Natural killer cell (primary cell): ENCODE measurements around the gene FBXO31. TPM values are rescaled to one million over a fixed set of nuclear protein-coding genes. Genes with fewer than 3 reads are reported as not detected.

ENCODE experiments used
- ATAC-seq, 3 donors: fragments of 150-1000 bp in 2 of 3; fragments of 200-7000 bp in 1 of 3; cut with Tn5 transposase; 1 replicate in 1 of 3; 2 replicates in 2 of 3; pipeline ENCODE4 v1.10.0; 2021; ENCODE audit warnings: mild to moderate bottlenecking in 2 of 3, moderate library complexity in 2 of 3
- DNase-seq, 2 donors: peaks; one replicate each; pipeline versions ENCODE4 v3.0.0 to v3.0.0-alpha.2; 2013 to 2021; ENCODE audit warnings: mixed read lengths in 1 of 2
- H3K27ac ChIP-seq: one replicate; pipeline ENCODE4 v1.5.1; 2013; ENCODE audit warnings: mild to moderate bottlenecking, low read length
- H3K27me3 ChIP-seq: one replicate; pipeline ENCODE4 v1.6.1; 2013; ENCODE audit warnings: low read length; ENCODE audit not compliant: control insufficient read depth, insufficient read depth
- H3K36me3 ChIP-seq: one replicate; pipeline ENCODE4 v1.6.1; 2013; ENCODE audit warnings: low read length; ENCODE audit not compliant: control insufficient read depth, insufficient read depth
- H3K4me1 ChIP-seq: one replicate; pipeline ENCODE4 v1.6.1; 2013; ENCODE audit warnings: low read length; ENCODE audit not compliant: control insufficient read depth, insufficient read depth
- H3K4me3 ChIP-seq: one replicate; pipeline ENCODE4 v1.5.1; 2013; ENCODE audit warnings: low read length
- H3K9me3 ChIP-seq: one replicate; pipeline ENCODE4 v1.6.1; 2013; ENCODE audit warnings: low read length; ENCODE audit not compliant: control insufficient read depth, insufficient read depth
- H3K27ac Mint-ChIP-seq, 2 donors: one replicate each; pipeline ENCODE4 v1.8.0; 2022; ENCODE audit warnings: mild to moderate bottlenecking in 2 of 2, mixed read lengths in 2 of 2, moderate library complexity in 1 of 2
- H3K27me3 Mint-ChIP-seq, 2 donors: one replicate each; pipeline ENCODE4 v1.8.0; 2022; ENCODE audit warnings: low read depth in 2 of 2, mixed read lengths in 2 of 2
- H3K36me3 Mint-ChIP-seq: one replicate; pipeline ENCODE4 v1.8.0; 2022; ENCODE audit warnings: mixed read lengths
- H3K4me1 Mint-ChIP-seq, 2 donors: one replicate each; pipeline ENCODE4 v1.8.0; 2022; ENCODE audit warnings: mixed read lengths in 2 of 2
- H3K4me3 Mint-ChIP-seq: one replicate; pipeline ENCODE4 v1.8.0; 2022; ENCODE audit warnings: mild to moderate bottlenecking, moderate library complexity, mixed read lengths
- H3K9me3 Mint-ChIP-seq, 2 donors: one replicate each; pipeline ENCODE4 v1.8.0; 2022; ENCODE audit warnings: mixed read lengths in 2 of 2
- WGBS: methylation state at CpG from one replicate; pipeline ENCODE4 v1.1.7; 2013; ENCODE audit warnings: missing lambda C conversion rate; ENCODE audit not compliant: insufficient coverage; 5-methylcytosine and 5-hydroxymethylcytosine counted together
- intact Hi-C: fragments of 100-400 bp; cut with micrococcal nuclease; formaldehyde crosslinking; loops from one replicate; pipeline ENCODE4 v1.14.2; 2022
- total RNA-seq, 4 donors: library from RNA; stranded (reverse); fragments of 120-200 nt in 1 of 4; gene quantifications; one replicate each; pipeline versions ENCODE4 v1.2.3 to v1.2.4, GENCODE V29; 2013 to 2022
- TF ChIP-seq, protein P1 (sequence below): fragments of 200-600 bp; IDR thresholded peaks from one replicate; pipeline ENCODE4 v1.8.0; 2022; ENCODE audit warnings: antibody characterized with exemption

FBXO31 gene
- total RNA-seq, 3 donors from 2014 or later (not counting 1 experiment from before 2014, with no cell fraction given), result 32.2 to 47.2 (median 37.6) TPM

DNA sequence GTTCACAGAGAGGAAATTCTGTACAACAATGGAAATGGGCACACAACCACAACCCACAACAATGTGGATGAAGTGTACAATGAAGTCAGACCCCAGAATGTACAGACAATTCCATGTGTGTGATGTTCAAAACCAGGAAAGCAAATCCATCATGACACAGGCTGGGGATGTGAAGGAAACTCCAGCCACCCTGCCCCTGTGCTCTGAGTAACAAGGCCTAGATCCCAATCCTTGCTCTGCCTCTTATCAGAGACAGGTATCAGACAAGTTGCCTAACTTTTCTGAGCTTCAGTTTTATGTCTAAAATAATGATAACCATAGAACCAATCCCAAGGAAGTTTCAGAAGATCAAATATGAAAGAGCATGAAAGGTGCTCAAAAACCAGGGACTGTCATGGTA, 64.6 kb downstream of the FBXO31 start:
- no peak for ATAC-seq
- Histone ChIP-seq H3K4me3 (no peak overlapping the region), H3K27ac (no peak overlapping the region), H3K27me3 (no peaks in the 10 kb centered on the region), H3K36me3 (no peaks in the 10 kb centered on the region), H3K4me1 (peaks cover 13% of the 10 kb centered on the region), H3K9me3 (no peaks in the 10 kb centered on the region)
- Mint-ChIP-seq H3K4me1 (peaks cover 18 to 20% of the 10 kb centered on the region in 2 donors), H3K4me3 (peak overlapping the region; percentile 97), H3K36me3 (no peaks in the 10 kb centered on the region), H3K9me3 (no peaks in the 10 kb centered on the region), H3K27me3 (no peaks in the 10 kb centered on the region), H3K27ac (peak overlapping the region; percentile 91 to 97)
- intact Hi-C loops, result loop anchor here (5.0 kb wide), 1 partner anchor 318 kb away; no protein-coding TSS in a partner anchor
- no peak for DNase-seq
- TF ChIP-seq, protein P1, sequence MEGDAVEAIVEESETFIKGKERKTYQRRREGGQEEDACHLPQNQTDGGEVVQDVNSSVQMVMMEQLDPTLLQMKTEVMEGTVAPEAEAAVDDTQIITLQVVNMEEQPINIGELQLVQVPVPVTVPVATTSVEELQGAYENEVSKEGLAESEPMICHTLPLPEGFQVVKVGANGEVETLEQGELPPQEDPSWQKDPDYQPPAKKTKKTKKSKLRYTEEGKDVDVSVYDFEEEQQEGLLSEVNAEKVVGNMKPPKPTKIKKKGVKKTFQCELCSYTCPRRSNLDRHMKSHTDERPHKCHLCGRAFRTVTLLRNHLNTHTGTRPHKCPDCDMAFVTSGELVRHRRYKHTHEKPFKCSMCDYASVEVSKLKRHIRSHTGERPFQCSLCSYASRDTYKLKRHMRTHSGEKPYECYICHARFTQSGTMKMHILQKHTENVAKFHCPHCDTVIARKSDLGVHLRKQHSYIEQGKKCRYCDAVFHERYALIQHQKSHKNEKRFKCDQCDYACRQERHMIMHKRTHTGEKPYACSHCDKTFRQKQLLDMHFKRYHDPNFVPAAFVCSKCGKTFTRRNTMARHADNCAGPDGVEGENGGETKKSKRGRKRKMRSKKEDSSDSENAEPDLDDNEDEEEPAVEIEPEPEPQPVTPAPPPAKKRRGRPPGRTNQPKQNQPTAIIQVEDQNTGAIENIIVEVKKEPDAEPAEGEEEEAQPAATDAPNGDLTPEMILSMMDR, result no peak

DNA sequence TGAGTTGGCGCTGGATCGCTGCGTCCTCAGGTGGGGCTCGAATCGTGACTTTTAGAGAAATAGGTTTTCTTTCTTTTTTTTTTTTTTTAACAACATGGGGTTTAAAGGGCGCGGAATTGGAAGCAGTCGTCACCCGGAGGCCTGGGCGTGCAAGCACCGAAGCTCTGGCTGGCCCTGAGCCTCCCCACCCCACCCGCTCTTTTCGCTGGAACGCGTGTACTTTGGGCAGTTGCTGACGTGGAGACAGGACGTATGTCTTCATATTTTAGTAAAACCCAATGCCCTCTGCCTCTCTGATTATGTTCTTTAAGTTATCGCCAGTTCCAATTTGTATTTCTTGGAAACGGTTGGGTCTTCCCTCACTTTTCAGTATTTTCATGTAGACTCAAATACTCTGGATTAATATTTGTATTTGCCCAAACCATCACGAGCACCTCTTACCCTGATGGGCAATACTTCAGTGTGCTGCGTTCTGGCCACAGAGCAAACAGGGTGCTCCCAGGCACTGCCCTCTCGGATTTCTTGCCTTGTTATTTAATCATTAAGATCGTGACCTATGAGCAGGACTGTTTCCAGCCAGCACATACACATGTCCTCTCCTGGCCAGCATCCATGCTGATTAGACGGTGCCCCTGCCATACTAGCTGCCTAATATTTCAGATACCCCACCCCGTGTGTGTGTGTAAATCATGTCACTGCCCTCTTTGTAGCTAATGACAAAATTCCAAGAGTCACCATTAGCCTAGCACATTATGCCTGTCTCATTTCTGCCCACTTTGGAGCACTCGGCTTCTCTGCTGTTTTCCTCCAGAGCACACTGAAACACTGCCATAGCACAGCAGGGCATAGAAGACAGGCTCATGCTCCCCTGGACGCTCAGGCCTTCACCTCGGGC, 65.6 kb downstream of the FBXO31 start:
- peak overlapping the region; percentile 91 to 97 for H3K27ac Mint-ChIP-seq
- H3K4me1 Mint-ChIP-seq, result peaks cover 18 to 20% of the 10 kb centered on the region in 2 donors
- H3K27me3 Mint-ChIP-seq, result no peaks in the 10 kb centered on the region
- ATAC-seq (peak; percentile 11 to 40 (median 14)), DNase-seq (peak in 1 of 2 donors; percentile 64)
- peak overlapping the region; percentile 97 for H3K4me3 Mint-ChIP-seq
- no peaks in the 10 kb centered on the region for H3K27me3 ChIP-seq
- peak overlapping the region; percentile 76 for H3K27ac ChIP-seq
- H3K36me3 ChIP-seq, result no peaks in the 10 kb centered on the region
- TF ChIP-seq, protein P1, result no peak
- no peaks in the 10 kb centered on the region for H3K9me3 Mint-ChIP-seq
- H3K4me1 ChIP-seq, result peaks cover 13% of the 10 kb centered on the region
- intact Hi-C loops, result loop anchor here (2.0 to 5.0 kb wide), 2 partner anchors 71 to 319 kb away; no protein-coding TSS in a partner anchor
- peak overlapping the region; percentile 95 for H3K4me3 ChIP-seq
- WGBS, result 19% methylated on average over 24 of the region's 28 CpGs
- H3K9me3 ChIP-seq, result no peaks in the 10 kb centered on the region
- H3K36me3 Mint-ChIP-seq, result no peaks in the 10 kb centered on the region

GRCh38 chr16:87316923-87317749, 66.4 kb downstream of the FBXO31 start, which contains the start of gene C16orf95:
TSS of gene C16orf95 (minus strand) at chr16:87317392. CDS start at chr16:87317242, 150 bp downstream.
- H3K4me1 ChIP-seq, result peaks cover 13% of the 10 kb centered on the region
- H3K4me3 Mint-ChIP-seq, result peak within 1 kb of the TSS; percentile 97
- intact Hi-C loops, result loop anchor here (2.0 to 5.0 kb wide), 2 partner anchors 72 to 320 kb away; no protein-coding TSS in a partner anchor
- H3K27me3 Mint-ChIP-seq, result no peaks in the 10 kb centered on the region
- DNase-seq (peak; percentile 97), ATAC-seq (peak; percentile 89 to 94 (median 92))
- H3K4me1 Mint-ChIP-seq, result peaks cover 18 to 20% of the 10 kb centered on the region in 2 donors
- under 1% methylated on average over 64 of the region's 64 CpGs for WGBS
- TF ChIP-seq, protein P1, result peak; percentile 38
- H3K4me3 ChIP-seq, result peak within 1 kb of the TSS; percentile 95
- no peaks in the 10 kb centered on the region for H3K9me3 ChIP-seq
- H3K27ac Mint-ChIP-seq, result peak within 1 kb of the TSS; percentile 91 to 97
- H3K36me3 ChIP-seq, result no peaks in the 10 kb centered on the region
- H3K27ac ChIP-seq, result peak within 1 kb of the TSS; percentile 76
- no peaks in the 10 kb centered on the region for H3K9me3 Mint-ChIP-seq
- no peaks in the 10 kb centered on the region for H3K27me3 ChIP-seq
- H3K36me3 Mint-ChIP-seq, result no peaks in the 10 kb centered on the region
